Peyer's patch (tissue), 4 donors: ENCODE data around the gene FGF8.

Experiments
- POLR2A ChIP-seq, 2 donors: fragments of 450-650 bp; IDR thresholded peaks; one replicate each; pipeline ENCODE4 v1.5.1; 2017; ENCODE audit warnings: antibody characterized with exemption in 2 of 2, mild to moderate bottlenecking in 2 of 2, moderate library complexity in 2 of 2
- TF ChIP-seq, protein P1 (sequence below), 6 experiments: fragments of 450-650 bp in 4 of 6; fragments of 200-600 bp in 2 of 6; sonication (generic) in 1 of 6; IDR thresholded peaks; one replicate each; pipeline ENCODE4 v1.5.1; 2017 to 2019; ENCODE audit warnings: antibody characterized with exemption in 6 of 6, mild to moderate bottlenecking in 3 of 6, moderate library complexity in 1 of 6

GRCh38 chr10:101761226-101761625 is 14.7 kb downstream of the FGF8 start:
- TF ChIP-seq, protein P1, sequence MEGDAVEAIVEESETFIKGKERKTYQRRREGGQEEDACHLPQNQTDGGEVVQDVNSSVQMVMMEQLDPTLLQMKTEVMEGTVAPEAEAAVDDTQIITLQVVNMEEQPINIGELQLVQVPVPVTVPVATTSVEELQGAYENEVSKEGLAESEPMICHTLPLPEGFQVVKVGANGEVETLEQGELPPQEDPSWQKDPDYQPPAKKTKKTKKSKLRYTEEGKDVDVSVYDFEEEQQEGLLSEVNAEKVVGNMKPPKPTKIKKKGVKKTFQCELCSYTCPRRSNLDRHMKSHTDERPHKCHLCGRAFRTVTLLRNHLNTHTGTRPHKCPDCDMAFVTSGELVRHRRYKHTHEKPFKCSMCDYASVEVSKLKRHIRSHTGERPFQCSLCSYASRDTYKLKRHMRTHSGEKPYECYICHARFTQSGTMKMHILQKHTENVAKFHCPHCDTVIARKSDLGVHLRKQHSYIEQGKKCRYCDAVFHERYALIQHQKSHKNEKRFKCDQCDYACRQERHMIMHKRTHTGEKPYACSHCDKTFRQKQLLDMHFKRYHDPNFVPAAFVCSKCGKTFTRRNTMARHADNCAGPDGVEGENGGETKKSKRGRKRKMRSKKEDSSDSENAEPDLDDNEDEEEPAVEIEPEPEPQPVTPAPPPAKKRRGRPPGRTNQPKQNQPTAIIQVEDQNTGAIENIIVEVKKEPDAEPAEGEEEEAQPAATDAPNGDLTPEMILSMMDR (IDR thresholded peaks at IDR 0.05) = no peak
- no peak for TF ChIP-seq POLR2A (IDR thresholded peaks at IDR 0.05)
